Measurements from ENCODE around the gene SLC8A3.

- TF ChIP-seq ZNF274 (IDR thresholded peaks at IDR 0.05; ENCODE audit: low read depth, low read length): no peak
- no peak for TF ChIP-seq YY1 (IDR thresholded peaks at IDR 0.05; ENCODE audit: insufficient read depth, insufficient read length)
- no peak for TF ChIP-seq SUZ12 (IDR thresholded peaks at IDR 0.05; ENCODE audit: extremely low read depth, insufficient read depth, insufficient read length)
Observed at GRCh38 chr14:70137788-70138187, 51.0 kb downstream of the SLC8A3 start.
